Measurements from ENCODE around the gene RAB11FIP3. TPM values are rescaled to one million over a fixed set of nuclear protein-coding genes. Genes with fewer than 3 reads are reported as not detected.
A peak's percentile ranks its signal among the peaks of the same experiment; 100 is the strongest.
"Not testable (repeated sequence)": the region's sequence is repeated elsewhere in the genome, so short reads cannot be mapped to it uniquely, and the experiment has no call there.

The RAB11FIP3 gene
- total and polyA plus RNA-seq, 12 donors, result 12.7 to 63.4 (median 40.8) TPM

- DNase-seq, result no peak
- 87 to 91% (median 89%) methylated on average over 12 to 16 of the region's 16 CpGs for WGBS, 4 donors
Measured at GRCh38 chr16:489606-490005, 64.2 kb downstream of the RAB11FIP3 start.

DNA sequence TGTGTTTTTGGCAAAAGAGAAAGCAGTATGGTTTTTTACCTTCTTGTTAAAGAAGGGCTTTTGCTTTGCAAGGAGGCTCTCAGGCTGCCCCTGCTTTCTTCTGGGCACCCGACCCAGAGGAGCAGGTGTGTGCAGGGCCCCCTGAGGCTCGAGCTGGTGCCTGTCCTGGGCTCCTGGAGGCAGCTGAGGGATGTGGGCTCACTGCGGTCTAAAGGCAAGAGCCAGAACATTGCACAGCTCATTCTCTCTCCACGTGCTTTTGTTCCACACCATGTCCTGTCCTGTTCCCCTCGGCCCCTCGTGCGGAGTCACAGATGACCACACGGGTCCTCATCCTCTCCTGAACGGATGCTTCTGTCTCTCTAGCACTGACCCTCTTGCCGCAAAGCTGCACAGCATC, 65.3 kb downstream of the RAB11FIP3 start:
- DNase-seq, result no peak
- Histone ChIP-seq H3K27ac (no peak overlapping the region), H3K4me1 (replicated peaks in 1 of 2) (no peaks in the 10 kb centered on the region), H3K4me3 (no peak overlapping the region), H3K27me3 (no peaks in the 10 kb centered on the region), H3K36me3 (replicated peaks in 1 of 2) (peaks cover 0 to 27% of the 10 kb centered on the region in 2 donors), H3K9me3 (replicated peaks in 1 of 3) (no peaks in the 10 kb centered on the region)
- intact Hi-C loops (cut with DNase I), result loop anchor here in 1 of 2 donors (10.0 kb wide), 1 partner anchor 186 kb away; no protein-coding TSS in a partner anchor
- TF ChIP-seq POLR2A (IDR thresholded peaks at IDR 0.05), result no peak
- TF ChIP-seq CTCF (IDR thresholded peaks at IDR 0.05), result no peak
- WGBS, 4 donors, result 91 to 95% (median 94%) methylated on average over 9 to 10 of the region's 10 CpGs

More at GRCh38 chr16:489606-490005, 64.2 kb downstream of the RAB11FIP3 start:
- Histone ChIP-seq H3K4me1 (replicated peaks in 1 of 2) (no peaks in the 10 kb centered on the region), H3K4me3 (no peak overlapping the region), H3K27ac (no peak overlapping the region), H3K36me3 (replicated peaks in 1 of 2) (peaks cover 0 to 27% of the 10 kb centered on the region in 2 donors), H3K9me3 (replicated peaks in 1 of 3) (no peaks in the 10 kb centered on the region), H3K27me3 (no peaks in the 10 kb centered on the region)
- no peak for TF ChIP-seq CTCF (IDR thresholded peaks at IDR 0.05)
- TF ChIP-seq POLR2A (IDR thresholded peaks at IDR 0.05), result no peak
- intact Hi-C loops (cut with DNase I), result loop anchor here in 1 of 2 donors (10.0 kb wide), 1 partner anchor 185 kb away; no protein-coding TSS in a partner anchor

- Histone ChIP-seq H3K4me3 (no peak overlapping the region), H3K36me3 (replicated peaks in 1 of 2) (peaks cover 0 to 27% of the 10 kb centered on the region in 2 donors), H3K27ac (no peak overlapping the region), H3K9me3 (replicated peaks in 1 of 3) (no peaks in the 10 kb centered on the region), H3K4me1 (replicated peaks in 1 of 2) (no peaks in the 10 kb centered on the region), H3K27me3 (no peaks in the 10 kb centered on the region)
- intact Hi-C loops (cut with DNase I), result loop anchor here in 1 of 2 donors (10.0 kb wide), 1 partner anchor 187 kb away; no protein-coding TSS in a partner anchor
- WGBS, 4 donors, result 89 to 98% (median 92%) methylated on average over 11 to 19 of the region's 19 CpGs
- TF ChIP-seq CTCF (IDR thresholded peaks at IDR 0.05) (no peak), POLR2A (IDR thresholded peaks at IDR 0.05) (no peak)
- DNase-seq, result no peak
Measured at GRCh38 chr16:491220-491919, 65.9 kb downstream of the RAB11FIP3 start.

- Histone ChIP-seq H3K9me3 (replicated peaks in 1 of 3) (no peaks in the 10 kb centered on the region), H3K27ac (peak overlapping the region in 1 of 5 donors; percentile 6), H3K4me3 (no peak overlapping the region), H3K27me3 (no peaks in the 10 kb centered on the region), H3K36me3 (replicated peaks in 1 of 2) (peaks cover 0 to 27% of the 10 kb centered on the region in 2 donors), H3K4me1 (replicated peaks in 1 of 2) (no peaks in the 10 kb centered on the region)
- TF ChIP-seq POLR2A (IDR thresholded peaks at IDR 0.05), result no peak
- TF ChIP-seq CTCF (IDR thresholded peaks at IDR 0.05), result no peak
- intact Hi-C loops (cut with DNase I), result loop anchor here in 1 of 2 donors (10.0 kb wide), 1 partner anchor 188 kb away; no protein-coding TSS in a partner anchor
- 70 to 87% (median 85%) methylated on average over 10 to 30 of the region's 30 CpGs for WGBS, 4 donors
- DNase-seq, result peak in 2 of 7 donors; percentile 29 to 33
Measured at GRCh38 chr16:492211-492875, 66.9 kb downstream of the RAB11FIP3 start.

- not testable (repeated sequence) for DNase-seq; H3K27me3 ChIP-seq; H3K27ac ChIP-seq; H3K4me1 ChIP-seq (replicated peaks in 1 of 2); H3K9me3 ChIP-seq (replicated peaks in 1 of 3); H3K4me3 ChIP-seq
- intact Hi-C loops (cut with DNase I), result loop anchor here in 1 of 2 donors (10.0 kb wide), 1 partner anchor 190 kb away; no protein-coding TSS in a partner anchor
- peaks cover 0 to 22% of the 10 kb centered on the region in 2 donors for H3K36me3 ChIP-seq (replicated peaks in 1 of 2)
- WGBS, 4 donors, result 85 to 87% (median 85%) methylated on average over 15 of the region's 15 CpGs
Measured at GRCh38 chr16:494676-495075, 69.2 kb downstream of the RAB11FIP3 start.

Data from adrenal gland (tissue), 12 donors.